Measurements from ENCODE around the gene CACNA2D4. TPM values are rescaled to one million over a fixed set of nuclear protein-coding genes. Genes with fewer than 3 reads are reported as not detected.
A peak's percentile ranks its signal among the peaks of the same experiment; 100 is the strongest.

Gene CACNA2D4
- total RNA-seq, 2 donors from 2014 or later, result 5.9 to 7.3 TPM

DNA sequence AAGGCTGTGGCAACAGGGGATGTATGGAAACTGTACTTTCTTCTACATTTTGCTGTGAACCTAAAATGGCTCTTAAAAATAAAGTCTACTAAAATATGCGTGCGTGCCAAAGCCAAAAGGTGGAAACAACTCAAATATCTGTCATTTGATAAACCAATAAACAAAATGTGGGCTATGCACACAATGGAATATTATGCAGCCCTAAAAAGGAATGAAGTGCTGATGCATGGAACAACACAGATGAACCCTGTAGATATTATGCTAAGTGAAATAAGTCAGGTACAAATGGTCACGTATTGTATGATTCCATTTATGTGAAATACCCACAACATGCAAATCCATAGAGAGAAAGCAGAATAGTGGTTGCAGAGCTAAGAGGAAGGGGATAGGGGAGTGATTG lies 8.0 kb downstream of the CACNA2D4 start:
- DNase-seq (ENCODE audit: low spot score), result no peak
- intact Hi-C loops (cut with DNase I), result no loop called here

DNA sequence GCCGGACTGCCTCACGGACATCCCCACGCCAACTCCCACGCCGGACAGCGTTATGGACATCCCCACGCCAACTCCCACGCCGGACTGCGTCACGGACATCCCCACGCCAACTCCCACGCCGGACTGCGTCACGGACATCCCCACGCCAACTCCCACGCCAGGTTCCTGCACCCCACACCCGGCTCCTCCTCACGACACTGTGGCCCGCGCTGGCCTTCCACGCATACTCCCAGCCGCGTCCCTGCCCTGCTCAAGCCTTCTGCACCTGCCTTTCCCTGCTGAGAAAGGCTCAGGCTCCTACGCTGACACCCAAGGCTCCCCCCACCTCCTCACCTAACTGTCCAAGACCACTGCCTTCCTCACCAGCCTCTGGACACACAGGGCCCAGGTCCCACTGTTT lies 9.7 kb downstream of the CACNA2D4 start:
- no peak for DNase-seq (ENCODE audit: low spot score)
- intact Hi-C loops (cut with DNase I), result no loop called here

DNA sequence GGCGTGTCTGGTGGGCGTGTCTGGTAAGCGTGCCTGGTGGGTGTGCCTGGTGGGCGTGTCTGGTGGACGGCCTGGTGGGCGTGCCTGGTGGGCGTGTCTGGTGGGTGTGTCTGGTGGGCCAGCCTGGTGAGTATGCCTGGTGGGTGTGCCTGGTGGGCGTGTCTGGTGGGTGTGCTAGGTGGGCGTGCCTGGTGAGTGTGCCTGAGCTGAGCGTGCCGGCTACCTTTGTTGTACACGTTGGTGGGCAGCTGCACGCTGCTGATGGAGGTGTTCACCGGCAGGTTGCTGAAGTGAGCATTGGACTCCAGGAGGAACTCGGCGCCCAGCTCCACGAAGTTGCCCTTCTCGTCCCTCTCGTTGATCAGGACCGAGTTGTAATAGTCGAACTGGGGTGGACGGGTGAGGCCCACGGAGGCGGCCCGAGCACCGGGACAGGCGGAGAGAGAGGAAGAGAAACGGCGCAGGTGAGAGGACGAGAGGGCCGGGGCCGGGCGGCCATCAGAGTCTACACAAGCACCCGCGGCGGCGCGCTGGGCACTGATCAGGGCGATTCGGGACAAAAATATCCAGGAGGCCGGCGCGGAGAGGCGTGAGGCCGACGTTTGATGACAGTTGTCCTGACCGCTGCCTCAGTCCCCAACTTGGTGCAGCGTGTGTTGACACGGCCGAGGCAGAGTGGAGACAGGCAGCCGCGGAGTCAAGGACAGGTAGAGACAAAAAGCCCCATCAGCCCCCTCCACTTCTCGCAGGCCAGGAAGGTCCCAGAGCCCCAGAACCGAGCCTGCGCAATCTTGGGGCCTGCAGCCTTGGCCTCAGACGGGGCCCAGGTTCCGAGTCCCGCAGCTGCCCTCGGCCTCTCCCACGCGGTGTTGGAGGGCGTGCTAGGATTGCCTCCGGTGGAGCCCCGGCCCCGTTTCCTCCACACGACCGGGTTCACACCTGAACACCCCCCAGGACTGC lies 10.5 kb downstream of the CACNA2D4 start:
- DNase-seq (ENCODE audit: low spot score), result peak; percentile 79
- intact Hi-C loops (cut with DNase I), result no loop called here

DNA sequence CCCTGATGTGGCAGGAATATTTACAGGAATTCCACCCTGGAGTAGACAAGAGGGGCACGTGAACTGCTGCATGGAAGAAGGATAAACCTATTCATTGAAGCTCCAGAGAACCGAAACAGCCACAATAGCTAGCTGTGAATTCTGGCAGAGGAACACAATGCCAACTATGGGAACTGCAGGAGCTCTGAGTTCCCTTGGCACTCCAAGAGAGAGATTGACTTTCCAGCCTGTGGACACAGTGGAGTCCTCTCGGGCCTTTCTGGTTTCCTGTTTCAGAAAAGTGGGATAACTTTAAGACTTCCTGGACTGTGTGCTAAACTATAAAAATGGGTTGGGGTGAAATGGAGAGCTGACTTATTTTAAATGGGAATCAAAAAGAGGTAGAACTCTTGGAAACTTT lies 11.9 kb downstream of the CACNA2D4 start:
- DNase-seq (ENCODE audit: low spot score), result no peak
- intact Hi-C loops (cut with DNase I), result no loop called here

DNA sequence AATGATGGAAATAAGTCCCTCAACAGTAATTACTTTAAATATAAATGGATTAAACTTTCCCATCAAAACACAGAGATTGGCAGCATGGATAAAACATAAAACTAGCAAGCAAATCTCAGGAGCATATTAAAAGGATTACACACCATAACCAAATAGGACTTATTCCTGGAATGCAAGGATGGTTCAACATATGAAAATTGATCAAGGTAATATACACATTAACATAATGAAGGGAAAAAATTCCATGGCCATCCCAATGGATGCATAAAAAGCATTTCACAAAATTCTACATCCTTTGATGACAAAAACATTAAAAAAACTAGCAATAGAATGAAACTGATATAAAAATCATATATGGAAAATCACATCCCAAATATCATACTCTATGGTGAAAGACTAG lies 13.6 kb downstream of the CACNA2D4 start:
- intact Hi-C loops (cut with DNase I), result no loop called here
- no peak for DNase-seq (ENCODE audit: low spot score)

DNA sequence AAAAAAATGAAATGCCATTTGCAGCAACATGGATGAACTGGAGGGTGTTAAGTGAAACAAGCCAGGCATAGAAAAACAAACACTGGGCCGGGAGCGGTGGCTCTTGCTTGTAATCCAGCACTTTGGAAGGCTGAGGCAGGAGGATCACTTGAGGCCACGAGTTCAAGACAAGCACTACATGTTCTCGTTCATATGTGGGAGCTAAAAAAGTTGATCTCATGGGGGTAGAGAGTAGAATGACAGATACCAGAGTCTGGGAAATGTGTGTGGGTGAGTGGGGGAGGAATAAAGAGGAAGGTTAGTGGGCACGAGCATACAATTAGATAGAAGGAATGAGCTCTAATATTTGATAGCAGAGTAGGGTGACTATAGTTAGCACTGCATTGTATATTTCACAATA lies 21.5 kb downstream of the CACNA2D4 start:
- no peak for DNase-seq (ENCODE audit: low spot score)
- intact Hi-C loops (cut with DNase I), result no loop called here

DNA sequence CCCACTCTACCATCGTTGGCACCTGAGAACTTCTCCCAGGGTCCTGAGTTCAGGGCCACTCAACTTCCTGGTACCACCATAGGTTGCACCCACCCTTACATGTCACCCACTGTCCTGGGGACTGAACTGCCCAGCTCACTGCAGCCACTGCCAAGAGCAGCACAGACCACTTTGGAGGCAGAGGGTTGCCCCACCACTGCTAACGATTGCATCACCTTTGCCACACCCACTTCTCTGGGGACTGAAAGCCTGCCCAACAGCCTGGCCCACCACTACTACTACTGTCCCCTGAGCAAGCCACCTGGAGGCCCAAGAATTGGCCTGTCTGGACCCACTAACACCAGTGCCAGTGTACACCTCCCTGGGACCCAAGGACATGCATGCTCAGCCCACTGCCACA lies 27.6 kb downstream of the CACNA2D4 start:
- intact Hi-C loops (cut with DNase I), result no loop called here
- peak; percentile 37 for DNase-seq (ENCODE audit: low spot score)

DNA sequence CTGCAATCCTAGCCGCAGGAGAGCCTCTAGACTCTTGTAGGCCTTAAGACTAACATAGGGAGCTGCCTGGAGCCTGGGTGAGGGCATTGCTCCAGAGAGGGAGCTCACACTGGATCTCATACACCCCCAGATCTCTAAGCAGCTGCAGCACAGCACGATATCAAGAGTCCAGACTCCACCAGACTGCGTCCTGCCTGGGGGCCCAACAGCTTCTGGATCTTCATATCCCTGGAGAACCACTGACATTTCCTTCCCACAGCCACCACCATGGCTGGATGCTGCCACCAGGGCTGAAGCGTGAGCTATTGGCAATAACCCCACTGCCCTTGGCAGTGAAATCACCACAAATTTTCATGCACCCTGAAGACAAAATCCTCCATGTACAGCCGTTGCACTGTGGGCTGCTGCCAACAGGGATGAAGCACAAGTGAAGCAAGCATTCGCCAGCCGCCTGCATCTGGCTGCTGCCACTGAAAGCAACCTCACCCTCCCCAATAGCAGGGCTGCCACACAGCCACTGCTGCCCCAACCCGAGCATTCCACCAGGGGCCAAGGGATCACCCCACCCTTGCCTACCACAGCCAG lies 28.2 kb downstream of the CACNA2D4 start:
- intact Hi-C loops (cut with DNase I), result no loop called here
- no peak for DNase-seq (ENCODE audit: low spot score)

DNA sequence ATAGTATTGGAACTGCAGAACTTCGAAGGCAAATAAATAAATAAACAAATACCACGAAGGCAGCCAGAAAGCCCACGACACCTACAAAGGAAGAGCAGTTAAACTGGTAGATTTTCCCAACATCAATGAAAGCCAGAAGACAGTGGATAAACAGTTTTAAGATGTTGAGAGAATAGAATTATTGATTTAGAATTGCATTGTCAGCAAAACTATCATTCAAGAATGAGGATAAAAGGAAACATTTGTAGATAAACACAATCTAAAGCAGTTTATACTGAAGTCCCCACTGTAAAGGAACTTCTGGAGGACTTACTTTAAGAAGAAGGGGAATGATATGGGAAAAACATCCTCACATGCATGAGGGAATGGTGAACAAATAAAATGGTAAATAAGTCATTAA lies 29.5 kb downstream of the CACNA2D4 start:
- DNase-seq (ENCODE audit: low spot score), result no peak
- intact Hi-C loops (cut with DNase I), result no loop called here

DNA sequence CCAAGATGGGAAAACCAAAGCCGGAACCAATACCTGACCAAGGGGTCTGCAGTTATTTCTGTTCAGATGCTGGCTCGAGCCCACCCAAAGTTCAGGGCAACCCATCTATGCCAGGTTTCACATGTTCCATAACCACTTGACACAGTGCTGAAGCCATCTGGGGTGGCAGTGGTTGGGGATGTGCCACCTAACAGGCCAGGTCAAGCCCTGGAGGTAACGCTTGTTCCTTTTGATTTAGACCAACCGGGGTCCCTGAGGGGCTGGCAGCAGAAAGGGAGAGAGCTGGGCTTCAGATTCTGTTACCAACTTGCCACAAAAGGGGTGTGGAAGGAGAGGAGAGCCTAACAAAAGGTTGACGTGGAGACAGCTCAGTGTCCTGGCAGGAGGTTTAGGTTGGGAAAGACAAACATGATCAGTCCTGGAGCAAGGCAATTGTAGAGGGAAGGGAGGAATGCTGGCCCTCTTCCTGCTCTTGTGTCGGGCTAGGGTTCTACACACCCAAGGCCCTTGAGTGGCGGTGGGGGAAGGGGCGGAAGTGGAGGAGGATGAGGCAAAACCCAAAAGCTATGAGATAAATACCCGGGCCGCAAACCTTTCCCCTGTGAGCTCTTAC lies 31.9 kb downstream of the CACNA2D4 start:
- intact Hi-C loops (cut with DNase I), result no loop called here
- no peak for DNase-seq (ENCODE audit: low spot score)

DNA sequence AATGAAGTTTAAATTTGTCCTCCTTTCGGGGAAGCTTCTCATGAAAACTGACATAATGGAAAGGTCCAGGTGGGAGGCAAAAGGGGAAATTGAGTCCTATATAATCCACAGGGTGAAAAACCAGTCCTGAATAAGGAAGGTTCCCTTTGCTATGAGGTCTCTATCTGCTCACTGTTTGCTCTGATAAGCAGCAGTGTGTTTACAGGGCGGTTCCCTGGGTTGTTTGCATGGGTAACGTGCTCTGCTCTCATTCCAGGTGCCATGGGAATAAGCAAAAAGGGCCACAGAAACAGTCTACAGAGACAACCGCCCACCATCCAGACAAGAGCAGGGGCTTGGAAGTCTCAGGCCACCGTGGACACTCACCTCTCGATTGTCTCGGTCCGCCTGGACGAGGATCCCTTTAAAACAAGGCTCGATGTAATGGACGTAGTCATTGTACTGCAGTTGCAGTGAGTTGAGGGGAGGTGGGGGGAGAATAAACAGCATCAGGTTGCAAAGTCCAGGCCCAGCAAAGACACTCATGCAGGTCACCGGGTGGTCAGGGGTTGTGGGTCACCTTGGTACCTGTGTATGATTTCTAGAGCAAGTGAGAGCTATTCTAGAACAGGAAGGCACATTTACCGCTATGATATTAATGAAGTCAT lies 32.7 kb downstream of the CACNA2D4 start:
- intact Hi-C loops (cut with DNase I), result no loop called here
- no peak for DNase-seq (ENCODE audit: low spot score)

DNA sequence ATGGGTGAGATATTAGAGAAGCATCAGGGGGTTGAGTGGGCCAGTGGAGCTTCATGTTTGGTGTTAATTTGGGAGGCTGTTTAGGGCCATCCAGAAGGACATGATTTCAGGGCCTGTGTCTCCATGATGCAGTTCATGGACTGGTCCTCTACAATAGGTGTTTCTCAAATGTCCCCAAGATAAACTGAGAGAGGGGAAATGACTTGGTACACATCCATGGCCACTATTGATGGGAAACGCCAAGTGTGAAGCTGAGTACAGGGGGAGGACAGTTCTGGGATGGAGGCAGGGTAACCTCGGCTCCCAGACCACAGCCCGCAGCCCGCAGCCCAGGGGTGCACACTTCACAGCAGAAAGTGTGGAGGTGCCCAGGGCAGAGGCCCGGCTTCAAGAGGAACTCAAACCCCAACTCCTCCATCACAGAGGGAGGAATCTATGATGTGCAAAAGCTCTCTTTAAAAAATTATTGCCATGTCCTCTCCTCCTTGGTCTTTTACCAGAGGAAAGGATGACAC lies 33.3 kb downstream of the CACNA2D4 start:
- intact Hi-C loops (cut with DNase I), result no loop called here
- DNase-seq (ENCODE audit: low spot score), result no peak

DNA sequence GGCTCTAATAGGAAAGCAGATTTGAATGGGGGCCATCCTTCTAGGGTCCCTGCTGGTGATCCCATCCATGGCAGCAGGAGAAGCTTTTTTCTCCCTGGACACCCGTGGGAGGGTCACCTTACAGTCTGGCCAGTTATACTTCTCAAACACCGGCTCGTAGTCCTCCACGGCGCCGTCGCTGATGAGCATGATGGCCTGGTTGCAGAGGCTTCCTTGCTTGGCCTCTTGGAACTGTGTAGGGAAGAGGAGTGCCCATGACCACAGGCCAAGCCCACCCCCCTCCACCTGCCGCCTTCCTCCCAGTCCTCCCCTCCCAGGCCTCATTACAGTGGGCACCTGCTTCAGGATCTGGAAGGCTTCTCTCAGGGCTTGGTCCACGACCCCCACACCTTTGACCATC lies 33.8 kb downstream of the CACNA2D4 start:
- intact Hi-C loops (cut with DNase I), result no loop called here
- DNase-seq (ENCODE audit: low spot score), result no peak

DNA sequence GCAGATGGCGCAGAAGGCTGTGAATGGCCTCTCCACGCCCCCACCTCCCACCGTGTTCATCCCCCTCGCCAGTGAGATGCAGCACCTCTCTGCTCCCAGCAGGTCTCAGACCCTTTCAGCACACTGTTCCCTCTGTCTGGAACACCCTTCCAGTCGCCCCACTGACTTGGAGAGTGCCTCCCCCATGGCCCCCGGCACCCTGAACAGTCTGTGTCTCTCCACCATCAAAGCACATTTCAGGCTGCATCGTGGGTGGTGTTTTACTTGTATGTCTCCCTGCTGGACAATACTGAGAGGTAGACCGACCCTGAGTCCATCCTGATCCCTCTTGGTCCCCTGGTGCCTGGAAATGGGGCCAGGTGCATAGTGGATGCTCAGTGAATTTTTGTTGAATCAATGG lies 34.9 kb downstream of the CACNA2D4 start:
- DNase-seq (ENCODE audit: low spot score), result no peak
- intact Hi-C loops (cut with DNase I), result no loop called here

DNA sequence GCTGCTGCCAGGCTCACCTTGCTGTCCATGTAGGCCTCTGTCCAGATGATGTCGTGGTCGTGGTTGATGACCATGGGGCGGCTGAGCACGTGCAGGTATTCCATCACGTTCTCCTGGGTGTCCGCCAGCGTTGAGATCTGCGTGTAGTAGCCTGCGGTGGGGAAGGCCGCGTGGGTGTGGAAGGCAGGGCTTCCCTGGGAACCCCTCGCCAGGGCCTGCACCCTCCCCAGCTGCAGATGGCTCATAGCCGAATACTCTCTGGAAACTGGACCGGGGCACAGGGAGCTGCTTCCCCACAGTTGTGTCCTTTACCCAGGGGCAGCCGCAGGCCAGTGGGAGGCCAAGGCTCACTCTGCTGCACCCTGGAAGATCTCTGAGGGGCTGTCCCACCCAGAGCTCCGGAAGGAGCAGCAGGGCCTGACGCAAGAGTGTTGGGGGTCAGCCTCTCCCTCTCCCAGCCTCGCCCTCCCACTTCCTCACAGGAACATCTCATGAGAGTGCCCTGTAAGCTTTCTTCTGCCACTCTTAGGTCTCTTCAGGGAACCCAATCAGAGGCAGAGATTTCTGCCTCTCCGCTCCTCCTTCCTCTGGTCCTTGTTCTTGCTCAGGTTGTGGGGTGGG lies 35.5 kb downstream of the CACNA2D4 start:
- DNase-seq (ENCODE audit: low spot score), result peak; percentile 69
- intact Hi-C loops (cut with DNase I), result no loop called here

DNA sequence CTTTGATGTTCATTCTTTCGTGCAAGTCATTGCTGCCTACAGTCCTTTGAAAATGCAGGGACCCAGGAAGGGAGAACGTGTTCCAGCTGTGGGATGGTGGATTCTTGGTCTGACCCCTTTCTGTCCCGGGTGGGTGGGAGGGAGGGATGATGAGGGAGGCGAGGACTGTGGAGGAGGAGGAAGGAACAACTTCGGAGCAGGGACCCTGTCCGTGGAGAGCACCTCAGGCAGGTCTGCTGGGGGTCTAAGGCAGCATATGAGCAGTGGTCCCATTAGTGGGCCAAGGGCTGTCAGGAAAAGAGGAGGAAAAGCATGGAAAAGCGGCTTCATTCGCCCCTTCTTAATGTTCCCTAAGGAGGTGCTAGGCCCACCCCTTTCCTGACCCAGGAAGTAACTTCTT lies 36.0 kb downstream of the CACNA2D4 start:
- DNase-seq (ENCODE audit: low spot score), result no peak
- intact Hi-C loops (cut with DNase I), result no loop called here

DNA sequence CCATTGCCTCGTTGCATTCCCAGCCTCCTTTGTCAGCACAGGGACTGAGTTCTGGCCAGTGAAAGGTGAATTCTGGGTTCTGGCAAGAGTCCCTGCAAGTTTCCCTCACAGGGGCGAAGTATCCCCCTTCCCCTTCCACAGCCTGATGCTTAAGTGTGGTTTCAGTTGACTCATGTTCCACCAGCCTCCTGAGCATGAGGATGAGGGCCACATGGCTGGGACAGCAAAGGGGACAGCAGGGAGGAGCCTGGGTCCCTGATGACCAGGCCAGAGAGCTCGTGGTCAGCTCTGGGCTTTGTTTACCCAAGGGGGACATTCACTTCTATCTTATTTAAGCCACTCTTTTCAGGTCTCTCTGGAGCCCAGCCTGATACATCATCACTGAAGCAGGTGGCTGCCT lies 36.5 kb downstream of the CACNA2D4 start:
- intact Hi-C loops (cut with DNase I), result no loop called here
- DNase-seq (ENCODE audit: low spot score), result no peak

DNA sequence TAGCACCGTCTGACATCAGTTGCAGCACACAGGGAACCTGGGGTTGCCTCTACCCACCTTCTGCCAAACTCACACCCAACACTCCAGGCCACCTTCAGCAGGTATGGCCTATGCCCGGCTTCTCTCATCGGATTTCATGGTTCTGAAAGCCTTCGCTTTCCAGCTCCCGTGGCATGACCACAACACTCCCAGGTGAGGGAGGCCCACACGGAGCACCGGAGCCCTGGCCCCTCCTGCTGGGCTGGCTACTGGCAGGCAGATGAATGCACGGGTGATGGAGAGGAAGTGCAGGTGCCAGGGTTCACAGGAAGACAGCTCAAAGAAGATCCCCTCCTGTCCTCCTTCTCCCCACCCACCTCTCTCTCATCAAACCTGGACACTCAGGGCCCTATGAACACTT lies 37.2 kb downstream of the CACNA2D4 start:
- DNase-seq (ENCODE audit: low spot score), result peak; percentile 32
- intact Hi-C loops (cut with DNase I), result no loop called here

DNA sequence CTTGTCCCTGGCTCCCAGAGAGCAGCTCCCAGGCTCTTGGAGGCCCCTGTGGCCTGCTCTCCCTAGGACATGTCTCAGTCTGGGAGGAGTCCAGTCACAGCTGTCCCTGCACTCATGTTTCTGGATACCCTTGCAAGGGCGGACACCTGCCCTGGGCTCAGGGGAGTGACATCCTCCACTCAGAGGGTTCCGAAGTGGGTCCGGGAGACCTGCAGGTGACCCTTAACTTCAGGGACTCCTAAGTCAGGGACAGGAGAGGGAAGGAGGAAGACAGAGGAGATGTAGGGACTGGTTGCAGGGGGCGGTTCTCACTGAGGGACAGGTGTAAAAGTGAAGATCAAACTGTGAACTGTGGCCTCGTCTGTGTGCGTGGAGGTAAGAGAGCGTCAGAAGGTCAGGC lies 37.6 kb downstream of the CACNA2D4 start:
- DNase-seq (ENCODE audit: low spot score), result peak; percentile 71
- intact Hi-C loops (cut with DNase I), result no loop called here
